Subcutaneous adipose tissue (tissue), 4 donors: Measurements from ENCODE around the gene CHRNE. TPM values are rescaled to one million over a fixed set of nuclear protein-coding genes. Genes with fewer than 3 reads are reported as not detected.

Source experiments
- CTCF ChIP-seq: fragments of 450-650 bp; IDR thresholded peaks from one replicate; pipeline ENCODE4 v1.5.1; 2016; ENCODE audit warnings: low read depth, mild to moderate bottlenecking, control low read depth, antibody characterized with exemption, moderate library complexity
- total RNA-seq, 4 donors: library from RNA; depleted of rRNA; stranded (reverse); fragments of >200 nt; gene quantifications; one replicate each; pipeline ENCODE4 v1.1.0, GENCODE V29; 2016

Gene CHRNE
- total RNA-seq, 4 donors from 2014 or later: 0.34 to 0.94 (median 0.46) TPM

DNA sequence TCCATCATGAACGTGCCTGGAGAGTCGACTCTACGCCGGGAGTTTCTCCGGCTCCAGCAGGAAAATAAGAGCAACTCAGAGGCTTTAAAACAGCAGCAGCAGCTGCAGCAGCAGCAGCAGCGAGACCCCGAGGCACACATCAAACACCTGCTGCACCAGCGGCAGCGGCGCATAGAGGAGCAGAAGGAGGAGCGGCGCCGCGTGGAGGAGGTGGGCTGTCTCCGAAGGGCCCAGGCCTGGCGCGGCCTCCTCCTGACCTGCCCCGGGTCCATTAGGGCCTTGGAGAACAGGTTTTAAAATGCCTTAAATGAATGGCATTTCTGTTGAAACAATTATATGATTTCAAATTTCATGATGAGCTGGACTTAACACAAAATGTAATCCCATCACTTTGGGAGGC is 15.3 kb downstream of the CHRNE start:
- TF ChIP-seq CTCF: no peak

GRCh38 chr17:4886830-4887229 is 16.1 kb downstream of the CHRNE start:
- TF ChIP-seq CTCF: no peak

DNA sequence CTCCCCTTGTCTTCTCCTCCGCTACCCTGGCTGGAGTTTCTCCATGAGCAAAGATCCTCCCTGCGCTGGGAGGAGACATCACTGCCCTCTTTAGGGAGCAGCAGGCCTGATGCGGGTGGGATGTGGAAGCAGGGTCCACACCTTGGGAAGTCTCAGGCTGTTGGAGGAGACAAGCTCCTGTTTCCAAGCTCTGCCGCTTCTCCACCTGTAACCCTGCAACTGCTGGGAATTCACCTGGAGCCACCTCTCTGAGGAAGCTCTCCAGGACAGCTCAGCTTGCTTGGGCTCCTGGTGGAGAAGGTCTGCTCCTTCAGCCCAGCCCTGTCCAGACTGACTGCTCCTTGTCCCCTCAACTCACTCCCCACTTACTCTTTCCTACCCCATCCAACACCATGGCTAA is 18.4 kb downstream of the CHRNE start:
- TF ChIP-seq CTCF: no peak

- TF ChIP-seq CTCF: no peak
Observed at GRCh38 chr17:4881761-4882555, 20.9 kb downstream of the CHRNE start.

- no peak for TF ChIP-seq CTCF
Observed at GRCh38 chr17:4880857-4881256, 22.0 kb downstream of the CHRNE start.

- no peak for TF ChIP-seq CTCF
Observed at GRCh38 chr17:4879601-4880000, 23.3 kb downstream of the CHRNE start.

DNA sequence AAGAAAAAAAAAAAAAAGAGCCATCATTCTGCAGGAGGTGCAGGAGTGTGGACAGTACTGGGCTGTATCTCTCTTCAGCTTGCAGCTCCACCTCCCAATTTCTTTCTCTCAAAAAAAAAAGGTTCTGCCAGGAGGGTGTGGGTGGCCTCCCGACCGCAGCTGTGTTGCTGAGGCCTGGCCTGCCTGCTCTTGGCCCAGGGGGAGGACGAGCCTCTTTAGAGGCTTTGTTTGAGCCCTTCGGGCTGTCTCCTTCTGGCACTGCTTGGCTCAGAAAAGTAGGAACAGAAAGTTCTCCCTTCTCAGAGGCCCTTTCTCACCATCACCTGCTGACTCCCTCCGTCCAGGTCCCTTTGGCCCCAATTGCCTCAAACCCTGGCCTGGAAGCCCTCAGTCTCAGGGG is 25.8 kb downstream of the CHRNE start:
- no peak for TF ChIP-seq CTCF
